Activated gamma-delta T cell (primary cell): ENCODE results near the gene HOXB13.

Experiments
- DNase-seq: peaks from one replicate; lab custom pipeline; 2025; lab: John Stamatoyannopoulos, UW

HOXB13 gene

DNA sequence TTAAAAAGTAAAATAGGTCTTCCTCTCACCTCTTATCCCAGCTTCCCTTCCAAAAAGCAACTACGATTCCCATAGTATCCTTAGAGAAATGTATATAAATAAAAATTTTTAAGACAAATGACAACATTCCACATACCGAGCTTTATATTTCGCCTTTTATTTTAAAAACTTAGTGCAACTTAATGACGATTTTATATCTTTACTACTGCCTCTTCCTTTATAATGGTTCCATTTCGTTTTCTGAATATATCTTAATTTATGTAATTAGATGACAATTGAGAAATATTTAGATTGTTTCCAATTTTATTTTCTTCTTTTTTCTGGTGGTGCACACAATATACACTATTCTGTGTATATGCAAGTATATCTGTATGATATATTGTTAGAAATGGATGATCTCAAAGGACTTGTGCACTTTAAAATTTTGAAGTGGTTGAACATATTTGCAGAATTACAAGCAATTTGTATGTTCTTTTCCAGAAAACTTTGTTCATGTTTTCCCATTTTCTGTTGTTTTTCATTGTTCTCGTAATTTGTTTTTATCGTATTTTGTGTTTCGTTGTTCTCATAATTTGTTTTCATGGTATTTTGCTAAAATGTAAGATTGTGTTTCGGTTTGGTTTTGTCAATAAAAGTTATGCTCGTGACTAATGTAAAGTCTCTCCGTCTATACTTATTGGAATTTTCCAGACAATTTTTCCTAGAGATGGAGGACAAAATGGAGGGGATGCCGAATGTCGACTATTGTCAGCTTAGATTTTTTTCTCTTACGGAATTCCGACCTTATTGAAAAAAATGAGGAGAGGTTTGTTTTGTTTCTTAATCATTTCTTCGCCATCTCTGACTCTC lies 20.4 kb upstream of the HOXB13 start:
- DNase-seq = no peak

DNA sequence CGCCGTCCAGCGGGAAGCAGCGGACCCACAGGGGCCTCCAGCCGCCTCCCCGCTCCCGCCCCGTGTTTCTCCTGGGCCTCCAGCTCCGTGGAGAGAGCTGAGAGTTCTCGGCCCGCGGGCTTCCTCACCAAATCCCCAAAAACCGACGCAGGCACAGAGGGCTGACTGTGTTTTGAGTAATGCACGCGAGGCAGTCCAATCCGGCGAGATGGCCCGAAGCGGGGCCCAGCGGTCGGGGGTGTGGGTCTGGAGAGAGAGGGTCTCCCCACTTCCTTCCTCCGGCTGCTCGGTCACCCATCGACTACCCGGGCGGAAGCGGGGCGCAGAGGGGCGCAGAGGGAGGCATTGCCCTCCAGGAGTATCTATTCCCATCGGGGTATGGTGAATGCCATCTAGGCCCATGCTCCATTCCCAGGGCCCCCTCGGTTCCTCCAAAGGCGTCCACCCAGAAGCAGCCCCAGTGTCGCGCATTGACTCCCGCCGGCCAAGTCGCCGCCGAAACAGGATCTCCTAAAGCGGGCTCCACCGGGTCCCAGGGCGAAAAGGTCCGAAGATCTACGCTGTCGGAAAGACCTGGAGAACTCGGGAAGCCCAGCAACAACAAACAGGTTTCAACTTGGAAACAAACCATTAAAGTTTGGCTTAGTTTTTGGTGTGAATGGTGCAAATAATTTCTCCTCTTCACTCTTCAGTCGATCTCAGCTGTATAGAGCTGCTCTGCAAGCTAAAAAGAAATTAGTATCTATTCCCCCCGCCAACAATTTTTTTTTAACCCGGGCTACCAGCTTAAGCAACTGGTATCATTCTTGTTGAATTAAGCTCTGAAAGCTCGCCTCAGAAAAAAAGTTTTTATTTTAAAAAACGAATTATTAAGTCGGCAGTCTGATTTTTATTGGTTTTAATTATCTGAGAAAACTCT lies 19.2 kb upstream of the HOXB13 start:
- no peak for DNase-seq

DNA sequence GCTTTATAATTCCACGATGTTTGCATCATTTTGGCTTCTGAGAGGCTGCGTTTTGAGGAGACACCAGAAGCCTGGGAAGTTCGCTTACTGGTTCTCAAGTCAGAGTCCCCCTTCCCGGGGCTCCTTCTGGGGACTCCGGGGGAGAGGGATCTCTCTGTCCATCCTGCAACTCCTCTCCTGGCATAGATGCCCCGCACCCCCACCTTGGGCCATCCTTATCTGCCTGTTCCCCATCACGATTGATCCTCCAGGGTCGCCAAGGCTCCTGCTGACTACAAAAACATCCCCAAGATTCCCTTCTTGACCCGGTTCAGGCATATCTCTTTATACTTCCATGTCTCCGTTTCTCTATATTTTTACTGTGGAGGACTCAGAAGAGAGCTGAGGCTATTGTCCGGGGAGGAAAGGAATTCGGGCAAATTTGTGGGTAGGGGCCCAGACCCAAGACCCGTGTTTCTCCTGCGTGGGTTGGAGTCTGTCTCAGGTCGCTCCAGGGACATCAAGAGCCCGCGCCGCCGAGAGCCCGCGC lies 18.4 kb upstream of the HOXB13 start:
- no peak for DNase-seq

DNA sequence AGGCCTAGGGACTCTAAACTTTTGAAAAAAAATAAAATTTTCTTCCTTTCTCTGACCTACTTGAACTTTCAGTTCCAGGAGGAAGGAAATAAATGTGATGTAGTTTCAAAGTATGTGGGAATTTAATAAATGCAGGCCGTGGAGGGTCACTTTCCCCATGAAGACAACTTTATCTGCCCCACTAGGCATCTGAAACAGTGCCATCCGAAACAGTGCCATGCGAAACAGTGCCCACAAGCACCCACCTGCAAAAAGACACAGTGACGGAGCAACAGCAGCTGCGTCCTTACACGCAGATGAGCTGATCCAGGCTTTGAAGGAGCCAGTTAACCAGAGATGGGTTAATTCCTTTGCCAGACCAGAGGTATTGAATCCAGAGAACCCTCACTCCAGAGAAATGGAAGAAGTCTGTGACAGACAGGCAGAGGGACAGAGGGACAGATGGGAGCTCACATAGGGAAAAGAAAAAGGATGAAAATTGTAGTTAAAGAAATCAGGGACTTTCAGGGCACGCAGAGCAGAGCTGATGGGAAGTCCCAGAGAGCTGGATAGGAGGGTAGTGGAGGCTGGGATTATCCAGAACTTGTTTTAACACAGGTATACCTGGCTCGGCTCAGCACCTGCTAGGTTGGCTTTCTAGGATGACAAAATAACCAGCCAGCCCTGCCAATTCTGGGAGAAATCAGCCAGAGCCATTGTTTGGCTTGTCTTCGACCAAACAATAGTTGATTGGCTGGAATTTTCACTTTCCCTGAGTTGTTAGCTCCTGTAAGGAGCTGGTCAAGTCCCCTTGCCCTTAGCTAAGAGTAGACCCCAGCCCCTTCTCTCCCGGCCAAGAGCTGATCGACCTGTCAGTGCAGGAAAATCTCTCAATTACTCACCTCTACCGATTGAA lies 17.1 kb upstream of the HOXB13 start:
- DNase-seq = no peak

DNA sequence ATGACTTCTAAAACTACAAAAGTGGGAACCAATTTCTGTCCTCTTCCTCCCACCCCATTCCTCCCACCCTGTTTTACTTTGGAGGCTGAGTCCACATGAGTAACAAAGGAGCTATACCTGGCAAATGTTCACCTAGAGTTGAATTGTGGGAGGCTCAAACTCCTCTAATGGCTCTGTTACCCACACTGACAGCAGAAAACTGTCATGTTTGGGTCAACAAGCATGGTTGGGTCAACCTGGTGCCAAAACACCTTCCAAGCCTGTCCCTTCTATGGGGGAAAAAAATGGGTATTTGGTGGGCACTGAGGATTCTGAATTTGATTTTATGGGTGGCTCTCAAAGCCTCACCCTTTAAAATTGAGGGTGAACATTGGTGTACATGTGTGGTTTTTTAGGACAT lies 12.0 kb upstream of the HOXB13 start:
- no peak for DNase-seq

DNA sequence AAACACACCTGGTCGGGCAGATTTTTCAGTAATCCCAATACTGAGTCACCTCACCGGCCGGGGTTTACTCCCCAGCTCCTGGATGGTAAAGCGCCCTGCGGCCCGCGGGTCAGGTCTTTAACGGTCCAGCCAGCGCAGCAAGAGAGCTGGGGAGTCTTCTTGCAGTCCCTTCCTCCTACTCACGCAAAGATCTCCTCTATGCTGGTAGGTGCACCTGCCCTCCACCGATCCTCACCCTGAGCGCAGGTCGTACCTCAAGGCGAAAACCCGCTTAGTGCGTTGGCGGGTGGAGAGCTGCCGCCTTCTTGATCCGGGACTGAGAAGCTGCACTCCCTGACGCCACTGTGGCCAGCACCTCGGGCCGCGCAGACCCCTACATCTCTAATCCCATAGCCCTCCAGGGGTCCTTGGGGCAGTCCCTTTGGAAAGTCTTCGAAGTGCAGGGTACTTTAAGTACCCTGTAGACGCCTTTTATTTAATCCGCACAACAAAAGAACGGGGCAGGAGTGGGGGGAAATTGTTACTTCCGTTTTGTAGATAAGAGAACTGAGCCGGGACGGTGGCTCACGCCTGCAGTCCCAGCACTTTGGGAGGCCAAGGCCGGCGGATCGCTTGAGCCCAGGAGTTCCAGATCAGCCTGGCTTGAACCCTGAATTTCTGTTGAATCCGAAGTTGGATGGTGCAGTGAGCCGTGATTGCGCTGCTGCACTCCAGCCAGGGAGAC lies 10.4 kb upstream of the HOXB13 start:
- DNase-seq = no peak

DNA sequence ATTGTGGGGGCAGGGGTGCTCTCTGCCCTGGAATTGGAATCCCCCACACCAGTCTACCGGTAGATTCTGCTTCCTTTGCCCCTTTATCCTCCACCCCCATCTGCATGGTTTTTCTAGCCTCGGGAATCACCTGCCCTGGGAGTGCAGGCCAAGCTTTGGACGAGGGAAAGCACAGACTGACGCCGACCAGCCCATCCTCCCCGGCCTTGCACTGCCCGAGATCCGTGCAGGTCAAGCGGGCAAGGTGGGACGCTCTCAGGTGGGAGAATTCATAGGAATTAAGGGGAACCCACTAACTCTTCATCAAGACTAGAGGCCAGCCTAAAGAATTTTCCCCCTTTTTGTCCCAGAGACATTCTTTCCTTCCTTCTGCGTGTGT lies 9.9 kb upstream of the HOXB13 start:
- DNase-seq = no peak

DNA sequence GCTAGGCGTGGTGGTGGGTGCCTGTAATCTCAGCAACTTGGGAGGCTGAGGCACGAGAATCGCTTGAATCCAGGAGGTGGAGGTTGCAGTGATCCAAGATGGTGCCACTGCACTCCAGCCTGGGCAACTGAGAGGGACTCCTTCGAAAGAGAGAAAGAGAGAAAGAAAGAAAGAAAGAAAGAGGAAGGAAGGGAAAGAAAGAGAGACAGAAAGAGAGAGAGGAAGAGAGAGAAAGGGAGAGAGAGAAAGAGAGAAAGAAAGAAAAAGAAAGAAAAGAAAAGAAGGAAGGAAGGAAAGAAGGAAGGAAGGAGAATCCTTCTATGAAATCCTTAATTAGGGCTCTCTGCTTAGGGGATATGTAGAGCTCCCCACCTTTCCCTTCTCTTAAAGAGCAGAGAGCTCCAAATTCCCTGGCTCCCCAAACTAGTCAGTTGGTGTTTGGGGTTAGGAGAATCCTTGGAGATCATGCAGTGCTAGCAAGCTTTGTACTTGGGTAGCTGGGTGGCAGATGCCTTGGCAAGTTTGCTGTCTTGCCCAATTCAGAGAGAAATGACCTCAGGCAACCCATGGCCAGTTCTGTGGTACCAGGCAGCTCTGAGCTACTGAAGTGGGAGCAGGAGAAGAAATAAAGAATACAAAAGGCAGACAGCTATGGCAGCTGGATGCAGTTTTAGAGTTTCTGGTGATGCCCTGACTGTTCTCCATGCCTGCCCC lies 8.9 kb upstream of the HOXB13 start:
- DNase-seq = no peak

DNA sequence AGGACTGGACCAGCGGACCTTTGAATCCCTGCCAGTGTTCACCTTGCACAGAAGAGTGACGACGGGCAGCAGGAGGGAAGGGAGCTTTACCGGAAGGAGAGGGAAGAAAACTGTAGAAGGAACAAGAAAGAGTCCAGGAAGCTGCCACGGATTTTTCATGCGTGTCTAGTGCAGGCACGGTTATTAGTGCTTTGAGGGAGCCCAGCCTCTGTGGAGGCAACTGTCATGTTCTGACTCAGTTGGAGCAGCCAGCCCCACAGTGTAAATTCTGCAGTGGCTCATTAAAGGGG lies 6.5 kb upstream of the HOXB13 start:
- DNase-seq = no peak

DNA sequence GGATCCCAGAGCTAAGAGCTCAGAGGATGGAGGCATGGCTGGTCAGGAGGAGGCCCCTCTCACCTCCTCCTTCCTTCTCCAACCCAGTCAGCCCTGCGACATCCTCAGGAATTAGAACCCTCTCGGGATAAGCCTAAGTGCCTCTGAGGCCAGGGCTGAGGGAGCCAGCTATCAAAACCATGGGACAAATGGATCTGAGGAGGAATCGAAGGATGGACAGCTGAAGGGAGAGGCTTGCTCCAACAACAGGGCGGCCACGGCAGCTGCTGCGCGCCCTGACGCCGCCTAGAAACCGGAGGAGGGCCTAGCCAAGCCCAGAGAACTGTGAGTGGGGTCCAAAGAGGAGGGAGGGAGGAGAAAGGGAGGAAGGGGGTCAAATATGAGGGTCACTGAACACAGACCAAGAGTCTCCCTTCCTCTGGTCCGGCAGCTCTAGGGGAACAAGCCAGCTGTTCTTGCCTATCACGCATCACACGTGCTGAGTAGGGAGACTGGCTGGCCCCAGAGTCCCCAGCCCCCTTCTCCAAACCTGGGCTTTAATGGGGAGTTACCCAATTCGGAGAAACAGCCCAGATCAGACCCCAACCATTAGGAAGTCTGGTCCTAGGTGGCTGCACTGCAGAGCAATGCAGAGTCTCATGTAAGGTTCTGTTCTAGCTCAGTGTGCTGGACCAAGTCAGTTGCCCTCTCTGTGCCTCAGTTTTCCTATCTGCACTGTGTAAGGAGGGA lies 5.9 kb upstream of the HOXB13 start:
- DNase-seq = no peak

DNA sequence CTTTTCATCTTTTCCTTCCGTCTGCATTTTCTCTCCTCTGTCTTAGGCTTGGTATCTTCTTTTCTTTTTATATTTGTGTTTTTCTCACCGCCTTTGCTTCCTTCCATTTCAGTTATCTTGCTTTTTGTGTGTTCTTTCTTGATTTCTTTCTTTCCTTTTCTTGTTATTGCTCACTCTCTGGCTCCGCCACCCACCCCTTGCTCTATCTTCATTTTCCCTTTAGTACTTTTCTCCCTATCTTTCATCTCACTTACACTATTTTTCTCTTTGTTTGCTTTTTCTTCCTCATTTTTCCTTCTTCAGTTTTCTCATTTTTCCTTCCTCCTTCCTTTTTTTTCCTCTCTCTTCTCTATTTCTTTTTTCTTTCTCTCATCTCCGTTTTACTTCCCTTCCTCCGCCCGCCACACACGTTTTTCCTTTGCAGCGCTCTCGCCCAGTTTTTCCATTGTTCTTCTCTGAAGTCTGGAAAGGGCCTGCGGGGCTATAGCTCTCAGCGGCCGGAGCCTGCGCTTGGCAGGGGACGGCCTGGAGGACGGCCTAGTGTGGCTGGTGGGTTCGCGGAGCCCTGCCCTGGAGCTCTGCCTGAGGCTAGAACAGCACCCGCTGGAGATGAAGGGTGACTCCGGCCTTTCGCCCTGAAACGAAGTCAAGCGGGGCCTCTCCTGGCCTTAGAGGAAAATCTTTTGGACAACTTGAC lies 5.2 kb upstream of the HOXB13 start:
- no peak for DNase-seq

DNA sequence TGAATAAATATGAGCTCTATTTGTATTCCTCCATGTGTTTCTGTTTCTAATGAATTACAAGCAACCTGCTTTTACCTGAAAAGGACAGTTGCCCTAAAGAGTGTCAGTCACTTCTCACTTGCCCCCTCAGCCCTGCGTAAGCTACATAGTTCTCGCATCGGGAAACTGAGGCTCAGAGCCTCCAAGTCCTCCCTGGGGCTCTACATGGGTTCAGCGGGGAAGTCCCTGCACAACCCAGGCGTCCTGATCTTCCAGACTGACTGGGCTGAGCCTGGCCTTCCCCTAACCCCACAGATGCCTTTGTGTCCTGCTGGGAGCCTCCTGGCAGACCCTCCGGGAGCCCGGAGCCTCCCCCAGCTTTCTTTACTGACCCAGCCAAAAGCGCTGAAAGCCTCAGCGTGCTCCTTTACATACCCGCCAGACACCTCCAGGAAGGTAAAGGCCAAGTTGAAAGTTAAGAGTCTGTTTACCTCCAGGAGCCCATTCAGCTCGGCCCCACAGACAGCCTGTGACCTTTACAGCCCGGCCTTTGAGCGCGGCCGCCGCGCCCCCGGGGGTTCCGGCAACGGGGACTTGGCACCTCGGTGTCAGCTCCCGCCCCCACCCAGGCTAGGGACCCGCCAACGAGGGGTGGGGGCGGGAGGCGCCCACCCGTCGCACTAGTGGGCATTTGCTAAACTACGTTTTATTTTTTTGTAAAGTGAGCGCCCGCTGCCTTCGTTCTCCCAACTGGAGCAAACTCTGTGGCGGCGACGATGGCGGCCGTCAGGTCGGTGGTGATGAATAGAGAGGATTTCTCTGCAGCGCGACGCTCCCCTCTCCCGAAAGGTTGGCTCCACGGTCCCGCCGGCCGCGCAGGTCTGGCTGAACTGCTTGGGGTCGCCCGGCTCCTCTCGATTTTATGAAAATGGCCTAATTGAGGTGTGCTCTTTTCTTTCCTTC lies 4.4 kb upstream of the HOXB13 start:
- DNase-seq = no peak

DNA sequence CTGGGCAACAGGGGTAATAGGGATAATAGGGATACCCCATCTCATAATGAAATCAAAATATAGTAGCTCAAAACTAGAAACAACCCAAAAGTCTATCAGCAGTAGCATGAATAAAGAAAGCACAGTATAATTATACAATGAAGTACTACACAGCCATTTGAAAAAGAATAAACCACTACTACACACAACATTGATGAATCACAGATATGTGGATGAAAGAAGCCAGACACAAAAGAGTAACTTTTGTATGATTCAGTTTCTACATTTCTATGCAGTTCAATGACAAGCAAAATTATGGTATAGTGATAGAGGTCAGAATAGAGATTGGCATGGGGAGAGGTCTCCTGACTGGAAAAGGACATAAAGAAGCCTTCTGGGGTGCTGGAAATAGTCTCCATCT lies 2.8 kb upstream of the HOXB13 start:
- no peak for DNase-seq

DNA sequence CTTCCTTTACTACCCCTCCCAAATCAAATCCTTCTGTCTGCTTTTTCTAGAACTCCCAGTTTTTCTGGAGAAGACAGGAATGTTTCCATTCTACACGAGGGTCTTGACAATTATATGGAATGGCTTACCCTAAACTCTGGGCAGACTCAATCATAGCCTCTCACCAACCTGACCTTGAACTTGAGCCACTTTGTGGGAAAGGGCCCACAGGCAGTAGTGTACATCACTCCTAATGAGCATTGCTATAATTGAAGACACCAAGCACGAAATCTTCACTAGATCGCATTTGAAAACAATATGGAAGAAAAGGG lies 1.6 kb upstream of the HOXB13 start:
- DNase-seq = no peak

DNA sequence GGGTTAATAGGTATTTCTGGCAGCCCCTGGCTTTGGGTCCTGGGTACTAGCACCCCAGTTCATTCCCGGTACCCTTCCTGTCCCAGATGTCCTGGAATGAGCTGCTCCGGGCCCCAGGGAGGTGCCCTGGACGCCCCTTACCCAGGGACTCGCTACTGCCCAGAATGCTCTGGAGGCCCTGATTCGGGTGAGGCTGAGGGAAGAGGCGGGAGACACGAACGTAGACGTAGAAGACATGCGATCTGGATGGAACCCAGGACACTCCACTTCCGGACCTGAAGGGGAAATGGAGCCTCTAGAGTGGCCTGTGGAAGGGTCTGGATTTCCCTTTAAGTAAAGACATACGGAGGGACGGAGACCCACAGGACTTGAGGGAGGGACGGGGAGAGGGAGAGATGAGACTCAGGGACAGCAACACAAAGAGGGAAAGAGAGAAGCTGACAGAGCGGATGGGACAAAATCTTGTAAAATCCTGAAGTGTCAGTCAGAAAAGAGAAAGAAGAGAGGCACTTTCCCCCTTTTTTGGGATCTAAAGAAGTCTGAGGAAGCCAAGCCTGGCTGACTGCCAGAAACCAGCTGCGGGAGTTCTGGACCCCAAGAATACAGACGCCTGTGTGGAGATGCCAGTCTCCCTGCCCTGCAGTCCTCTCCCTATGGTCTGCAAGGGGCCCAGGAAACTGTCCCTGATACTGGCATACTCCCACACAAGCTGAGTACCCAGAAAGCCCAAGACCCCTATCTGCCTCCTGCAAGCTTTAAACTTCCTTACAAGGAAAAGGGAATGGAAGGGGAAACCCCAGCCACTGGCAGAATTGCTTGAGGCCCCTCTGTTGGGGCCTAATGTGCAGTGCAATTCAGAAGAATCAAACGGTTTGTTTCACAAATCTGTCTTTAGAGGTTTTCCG lies 1.0 kb upstream of the HOXB13 start:
- DNase-seq = no peak

DNA sequence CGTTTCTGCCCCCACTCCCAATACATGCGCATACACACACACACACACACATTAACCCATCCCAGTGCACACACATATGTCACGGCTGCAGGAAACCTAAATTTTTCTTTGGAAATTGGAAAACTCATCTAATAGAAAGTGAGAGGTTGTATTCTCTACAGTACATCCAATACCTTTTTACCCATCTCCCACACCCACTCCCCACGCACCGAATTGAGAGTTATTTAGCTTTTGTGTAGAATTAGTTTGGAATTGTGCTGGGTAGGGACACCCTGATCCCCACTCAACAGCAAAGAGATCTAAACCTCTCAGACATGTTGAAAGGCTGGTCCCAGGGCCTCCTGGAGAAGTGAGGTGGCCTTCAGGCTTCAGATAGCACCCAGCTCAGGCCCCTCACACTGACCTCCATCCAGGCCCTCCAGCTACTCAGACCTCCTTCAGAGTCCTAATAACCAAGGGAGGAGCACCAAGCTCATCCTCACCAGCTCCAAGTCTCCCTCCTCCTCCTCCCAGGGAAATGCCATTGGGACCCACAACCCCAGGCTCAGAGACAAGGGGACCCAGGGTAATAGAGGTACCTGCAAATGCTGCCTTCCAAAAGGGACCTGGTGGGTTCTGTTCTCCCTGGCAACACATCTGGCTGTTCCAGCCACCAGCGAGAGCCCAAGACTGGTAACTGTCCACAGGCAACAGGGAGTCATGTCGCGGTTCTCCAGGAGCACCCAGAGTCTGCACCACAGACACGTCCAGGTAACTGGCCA lies 955 bp downstream of the HOXB13 start:
- DNase-seq = no peak

DNA sequence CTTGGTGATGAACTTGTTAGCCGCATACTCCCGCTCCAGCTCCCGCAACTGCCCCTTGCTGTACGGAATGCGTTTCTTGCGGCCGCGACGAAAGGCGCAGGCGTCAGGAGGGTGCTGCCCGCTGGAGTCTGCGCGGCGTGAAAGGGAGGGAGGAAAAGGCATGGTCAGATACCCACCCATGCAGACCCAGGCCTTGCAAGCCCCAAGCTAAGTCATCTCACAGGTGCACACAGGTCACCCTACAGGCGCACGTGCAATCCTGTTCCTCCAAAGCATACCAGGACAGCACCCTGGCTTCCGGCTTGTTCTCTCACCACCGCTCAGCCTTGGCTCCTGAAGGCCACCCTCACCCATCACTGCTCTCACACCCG lies 1.6 kb downstream of the HOXB13 start:
- no peak for DNase-seq
